Activated gamma-delta T cell treated with anti-CD3 and anti-CD28 coated beads, Interleukin-2, amount 50 U/mL, for 16 hours (primary cell): ENCODE measurements around the gene ANKRD11.
A peak's percentile ranks its signal among the peaks of the same experiment; 100 is the strongest.
"Not testable (repeated sequence)": the region's sequence is repeated elsewhere in the genome, so short reads cannot be mapped to it uniquely, and the experiment has no call there.

ENCODE experiments used
- DNase-seq: peaks from one replicate; pipeline ENCODE4 v3.0.0-alpha.2; 2020; ENCODE audit warnings: low read depth

Gene ANKRD11

GRCh38 chr16:89328412-89329400 is 161.7 kb downstream of the ANKRD11 start:
- not testable (repeated sequence) for DNase-seq

DNA sequence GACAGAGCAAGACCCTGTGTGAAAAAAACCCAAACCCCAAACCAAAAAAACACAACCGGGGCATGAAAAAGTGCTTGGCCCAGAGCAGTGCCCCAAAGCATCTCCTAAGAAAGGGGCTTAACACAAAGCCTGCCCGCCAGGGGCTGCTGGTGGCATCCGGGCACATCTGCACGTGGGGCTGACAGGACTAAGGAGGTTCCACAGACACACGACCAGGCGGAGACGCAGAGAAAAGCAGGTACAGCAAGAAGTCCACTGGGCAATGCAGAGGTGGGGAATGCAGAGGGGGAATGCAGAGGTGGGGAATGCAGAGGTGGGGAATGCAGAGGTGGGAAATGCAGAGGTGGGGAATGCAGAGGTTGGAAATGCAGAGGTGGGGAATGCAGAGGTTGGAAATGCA is 163.6 kb downstream of the ANKRD11 start:
- DNase-seq: no peak

DNA sequence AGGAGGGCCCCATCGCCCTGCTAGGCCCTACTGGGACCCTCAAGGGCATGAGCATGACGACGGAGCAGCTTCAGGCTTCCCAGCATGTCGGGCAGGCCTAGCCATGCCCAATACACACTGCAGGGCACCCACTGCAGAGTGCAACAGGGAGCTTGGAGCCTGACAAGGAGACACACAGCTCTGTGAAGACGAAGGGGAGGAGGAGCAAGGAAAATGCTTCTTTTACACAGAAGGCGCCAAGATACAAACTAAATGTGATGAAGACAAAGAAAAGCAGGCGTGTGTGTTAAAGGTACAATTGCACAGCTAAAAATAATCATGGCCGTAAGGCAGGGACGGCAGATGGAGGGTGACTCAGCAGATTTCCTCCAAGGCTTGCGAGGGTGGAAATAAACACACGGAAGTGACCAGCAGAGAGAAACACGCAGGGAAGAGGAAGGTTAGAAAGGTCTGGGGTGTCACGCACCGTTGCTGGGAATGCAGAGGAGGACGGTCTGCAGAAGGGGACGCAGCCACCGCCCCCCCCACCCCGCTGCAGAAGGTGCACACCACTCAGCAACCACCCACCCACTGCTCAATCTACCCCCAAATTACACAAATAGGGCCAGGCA is 164.4 kb downstream of the ANKRD11 start:
- no peak for DNase-seq

DNA sequence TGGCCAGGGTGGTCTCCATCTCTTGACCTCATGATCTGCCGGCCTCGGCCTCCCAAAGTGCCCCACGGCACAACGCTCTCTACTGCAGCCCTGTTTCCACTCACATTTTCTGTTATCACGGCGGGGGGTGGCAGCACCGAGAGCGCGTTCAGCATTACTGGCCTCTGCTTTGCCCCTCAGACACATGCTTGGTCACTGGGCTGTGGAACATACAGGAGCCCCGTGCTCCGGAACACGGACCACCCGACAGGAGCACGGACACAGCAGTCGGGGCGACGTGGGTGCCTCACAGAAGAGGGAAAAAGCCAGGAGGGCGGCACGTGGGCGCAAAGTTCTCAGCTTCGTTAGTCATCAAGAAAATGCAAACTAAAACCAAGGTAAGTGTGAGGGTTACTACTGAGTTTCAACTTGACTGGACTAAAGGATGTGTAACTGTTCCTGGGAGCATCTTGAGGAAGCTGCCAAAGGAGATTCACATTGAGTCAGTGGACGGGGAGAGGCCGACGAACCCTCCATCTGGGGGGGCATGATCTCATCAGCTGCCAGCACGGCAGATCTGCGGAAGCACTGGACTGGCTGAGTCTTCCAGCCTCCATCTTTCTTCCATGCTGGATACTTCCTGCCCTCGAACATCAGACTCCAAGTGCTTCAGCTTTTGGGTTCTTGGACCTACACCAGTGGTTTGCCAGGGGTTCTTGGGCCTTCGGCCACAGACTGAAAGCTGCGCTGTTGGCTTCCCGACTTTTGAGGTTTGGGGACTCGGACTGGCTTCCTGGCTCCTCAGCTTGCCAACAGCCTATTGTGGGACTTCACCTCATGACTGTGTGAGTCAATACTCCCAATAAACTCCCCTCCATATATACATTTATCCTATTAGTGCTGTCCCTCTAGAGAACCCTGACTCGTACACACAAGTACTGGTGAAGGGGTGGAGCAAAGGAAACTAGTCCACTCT is 166.0 kb downstream of the ANKRD11 start:
- DNase-seq: no peak

DNA sequence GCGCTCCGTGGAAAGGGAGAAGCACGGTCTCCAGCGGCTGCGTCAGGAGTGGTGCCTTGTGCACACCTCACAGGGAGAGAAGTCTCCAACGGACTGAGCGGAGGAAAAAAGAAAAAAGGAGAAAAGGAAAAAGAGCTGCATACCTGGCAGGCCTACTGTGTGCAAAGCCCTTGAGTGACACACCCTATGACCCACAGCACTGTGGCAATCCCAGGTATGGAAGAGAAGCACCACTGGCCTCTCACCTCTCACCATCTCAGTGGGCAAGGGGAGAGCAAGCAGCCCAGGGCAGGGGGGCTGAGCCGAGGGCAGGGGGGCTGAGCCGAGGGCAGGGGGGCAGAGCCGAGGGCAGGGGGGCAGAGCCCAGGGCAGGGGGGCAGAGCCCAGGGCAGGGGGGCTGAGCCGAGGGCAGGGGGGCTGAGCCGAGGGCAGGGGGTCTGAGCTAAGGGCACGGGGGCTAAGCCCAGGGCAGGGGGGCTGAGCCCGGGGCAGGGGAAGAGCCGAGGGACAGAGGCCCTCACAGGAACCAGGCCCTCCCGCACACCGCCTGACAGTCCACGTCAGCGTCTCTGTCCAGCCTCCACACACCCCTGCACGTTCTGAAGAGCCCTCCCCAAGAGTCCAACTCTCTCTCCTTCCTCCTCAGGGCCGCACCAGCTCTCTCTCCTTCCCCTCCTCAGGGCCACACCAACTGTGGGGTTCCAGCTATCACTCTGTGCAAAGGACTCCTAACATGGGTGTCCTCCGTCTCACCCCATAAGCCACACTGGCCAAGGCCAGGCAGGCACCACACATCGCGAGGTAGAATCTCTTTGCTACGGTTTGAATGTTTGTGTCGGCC is 167.0 kb downstream of the ANKRD11 start:
- no peak for DNase-seq

- DNase-seq: no peak
Measured at GRCh38 chr16:89322321-89323119, 167.8 kb downstream of the ANKRD11 start.

DNA sequence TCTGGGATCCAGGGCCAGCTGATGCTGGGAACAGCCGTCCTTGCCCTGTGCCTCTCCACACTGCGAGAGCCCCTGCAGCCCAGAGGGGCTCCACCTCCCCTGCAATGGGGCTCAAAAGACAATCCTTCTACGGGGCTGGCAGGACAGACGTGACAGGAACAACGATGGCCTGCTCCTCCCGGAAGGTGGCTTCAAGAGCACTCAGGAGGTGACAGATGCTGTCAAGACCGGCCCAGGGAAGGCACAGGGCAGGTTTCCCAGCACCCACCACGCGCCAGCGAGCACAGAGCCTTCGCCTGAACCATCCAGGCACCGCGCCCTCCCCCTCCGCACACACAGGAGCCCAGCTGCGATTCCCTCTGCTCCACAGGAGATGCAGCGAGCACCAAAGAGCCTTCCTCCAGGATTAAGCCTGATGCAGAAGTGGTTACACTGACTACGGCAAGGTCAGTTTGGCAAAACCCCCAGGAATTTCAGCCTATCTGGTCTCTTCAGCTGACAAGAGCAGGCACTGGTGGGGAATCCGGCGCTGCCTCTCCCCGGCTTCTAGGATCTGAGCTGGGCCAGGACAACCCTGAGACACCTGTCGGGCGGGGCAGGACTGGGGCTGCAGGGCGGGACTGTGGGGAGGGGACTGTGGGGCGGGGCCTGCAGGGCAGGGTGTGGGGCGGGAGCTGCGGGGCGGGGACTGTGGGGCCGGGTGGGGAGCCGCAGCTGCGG is 169.4 kb downstream of the ANKRD11 start:
- DNase-seq: no peak

DNA sequence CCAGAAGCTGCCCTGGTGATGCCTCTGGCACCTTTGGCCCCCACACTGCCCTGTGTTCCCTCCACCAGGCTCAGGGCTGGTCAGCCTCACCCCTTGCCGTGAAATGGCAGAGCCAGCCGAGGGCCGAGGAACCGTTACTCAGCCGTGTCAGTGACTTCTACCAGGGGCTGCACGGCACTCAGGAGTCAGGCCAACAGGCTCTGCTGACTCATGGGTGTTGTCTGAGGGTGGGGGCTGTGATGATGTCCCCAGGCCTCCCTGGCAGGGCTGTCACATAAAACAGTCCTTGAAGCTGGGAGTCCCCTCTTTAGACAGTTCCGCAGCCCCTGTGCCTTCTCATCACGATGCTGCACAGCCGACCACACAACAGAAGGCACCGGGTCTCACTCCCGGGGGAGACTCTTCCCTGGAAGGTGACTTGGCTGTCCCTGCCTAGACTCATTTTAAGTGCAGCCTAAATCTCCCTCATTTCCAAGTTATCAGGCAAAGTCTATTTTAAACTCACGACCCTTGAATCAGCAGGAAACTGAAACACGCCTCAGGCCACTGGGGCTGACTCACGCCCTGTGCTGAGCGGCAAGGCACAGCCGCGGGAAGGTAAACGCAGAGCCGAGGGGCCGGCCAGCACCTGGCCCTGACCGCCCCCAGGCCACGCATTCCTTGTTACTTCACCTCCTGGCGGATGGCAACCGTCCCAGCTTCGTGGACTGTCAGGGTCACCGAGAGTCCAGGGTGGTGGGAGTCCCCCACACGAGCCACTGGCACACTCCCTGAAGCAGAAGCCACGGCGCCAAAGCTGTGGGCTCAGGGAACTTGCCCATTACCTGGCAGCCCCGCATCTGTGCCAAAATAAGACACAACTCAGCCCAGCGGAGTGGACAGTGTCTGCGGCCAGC is 170.2 kb downstream of the ANKRD11 start:
- DNase-seq: no peak

GRCh38 chr16:89319631-89319885 is 170.8 kb downstream of the ANKRD11 start:
- no peak for DNase-seq

GRCh38 chr16:89318871-89319630 is 171.3 kb downstream of the ANKRD11 start:
- no peak for DNase-seq

GRCh38 chr16:89318430-89318758 is 172.0 kb downstream of the ANKRD11 start:
- DNase-seq: no peak

DNA sequence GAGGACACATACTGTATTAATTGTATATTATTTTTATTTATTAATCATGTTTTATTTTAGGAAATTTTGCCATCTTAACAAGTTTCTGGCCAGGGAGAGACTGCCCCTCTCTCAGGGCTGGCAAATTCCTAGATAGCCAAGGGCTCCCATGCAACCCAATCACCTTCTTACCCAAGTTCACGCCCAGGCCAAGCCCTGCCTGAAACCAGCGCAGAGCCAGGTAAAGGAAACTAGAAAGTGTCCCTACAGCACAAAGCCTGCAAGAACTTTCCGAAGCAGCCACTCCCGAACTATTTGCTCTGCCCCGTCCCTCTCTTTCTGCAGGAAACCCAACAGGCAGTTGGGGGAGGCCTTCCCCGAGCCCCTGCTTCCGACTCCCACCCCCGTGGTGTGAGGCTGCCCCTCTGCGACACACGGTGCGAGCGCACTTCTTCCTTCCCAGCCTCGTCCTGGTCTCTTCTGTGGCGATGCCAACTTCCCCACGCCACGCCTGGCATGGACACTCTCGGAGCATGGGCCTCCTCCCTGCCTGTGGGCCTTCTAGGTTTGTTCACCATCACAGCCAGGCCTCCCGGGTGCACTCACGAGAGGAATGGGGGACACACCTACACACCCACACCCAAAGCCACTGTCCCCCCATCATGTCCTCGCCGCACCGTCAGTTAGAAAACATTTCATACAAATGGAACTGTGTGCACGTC is 172.5 kb downstream of the ANKRD11 start:
- no peak for DNase-seq

DNA sequence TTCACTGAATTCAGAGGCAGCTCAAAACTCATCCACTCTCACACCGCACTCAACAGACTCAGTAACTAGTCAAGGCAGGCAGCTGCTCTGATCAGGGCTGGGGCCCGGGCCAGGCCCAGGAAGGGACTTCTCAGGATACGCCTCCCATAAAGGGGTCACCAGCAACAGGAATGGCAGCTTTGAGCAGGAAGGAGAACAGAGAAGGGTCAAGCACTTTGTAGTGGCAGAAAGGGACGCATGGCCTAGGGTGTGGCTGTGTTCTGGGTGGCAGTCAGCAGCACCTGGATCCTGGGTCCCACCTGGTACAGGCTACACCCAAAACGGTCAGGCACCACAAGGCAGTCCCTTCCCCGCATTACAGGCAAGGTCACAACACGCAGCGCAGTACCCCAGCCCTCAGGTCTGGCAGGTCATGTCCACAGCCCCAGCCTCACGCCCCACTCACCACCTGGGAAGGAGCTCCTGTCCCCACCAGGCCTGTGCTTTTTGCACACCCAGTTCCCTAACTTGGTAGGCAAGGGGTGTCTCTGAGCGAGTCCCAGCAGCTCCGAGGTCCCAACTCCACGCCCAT is 173.2 kb downstream of the ANKRD11 start:
- no peak for DNase-seq

DNA sequence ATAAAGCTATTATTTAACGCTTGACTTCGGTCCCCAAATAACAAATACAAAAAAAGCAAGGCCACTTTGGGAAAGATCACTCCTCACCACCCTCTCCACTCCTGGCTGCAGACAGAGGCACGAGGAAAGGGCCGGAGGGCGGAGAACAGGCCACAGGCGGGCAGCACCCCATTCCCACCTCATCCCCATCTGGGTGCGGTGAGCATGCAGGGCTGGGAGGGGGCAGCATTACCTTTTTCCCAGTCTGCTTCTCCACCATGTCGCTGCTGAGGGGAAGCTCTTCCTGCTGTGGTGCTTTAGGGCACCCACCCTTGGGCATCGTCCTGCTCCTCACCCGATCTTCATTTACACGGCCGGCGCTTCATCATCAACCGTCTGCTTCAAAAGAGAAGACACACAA is 173.7 kb downstream of the ANKRD11 start:
- DNase-seq: no peak

GRCh38 chr16:89315791-89316581 is 174.4 kb downstream of the ANKRD11 start:
- DNase-seq: peak; percentile 64

DNA sequence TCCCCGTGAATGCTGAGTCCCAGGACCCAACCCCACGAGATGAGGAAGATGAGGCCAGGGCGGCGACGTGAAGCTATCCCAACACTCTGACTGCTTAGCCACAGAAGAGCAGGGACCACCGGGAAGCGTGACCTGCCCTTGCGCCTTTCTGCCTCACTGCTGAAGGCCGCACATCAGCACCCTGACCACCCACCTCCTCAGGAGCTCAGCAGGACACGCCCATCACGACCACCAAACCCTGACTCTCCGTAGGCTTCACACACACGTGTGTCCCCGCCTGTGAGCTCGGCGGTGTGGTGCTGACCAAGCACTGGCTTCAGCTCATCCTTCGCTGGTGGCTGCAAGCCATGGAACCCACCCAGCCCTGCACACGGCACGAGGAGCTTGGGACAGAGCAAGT is 175.1 kb downstream of the ANKRD11 start:
- no peak for DNase-seq

- no peak for DNase-seq
Measured at GRCh38 chr16:89314854-89315253, 175.5 kb downstream of the ANKRD11 start.
